ENCODE data around the gene WDFY4. TPM values are rescaled to one million over a fixed set of nuclear protein-coding genes. Genes with fewer than 3 reads are reported as not detected.

The WDFY4 gene
- total and polyA plus RNA-seq, 2 donors (not counting 3 experiments of a cell fraction or from before 2014, with no cell fraction given), result 10.1 to 10.2 TPM

DNA sequence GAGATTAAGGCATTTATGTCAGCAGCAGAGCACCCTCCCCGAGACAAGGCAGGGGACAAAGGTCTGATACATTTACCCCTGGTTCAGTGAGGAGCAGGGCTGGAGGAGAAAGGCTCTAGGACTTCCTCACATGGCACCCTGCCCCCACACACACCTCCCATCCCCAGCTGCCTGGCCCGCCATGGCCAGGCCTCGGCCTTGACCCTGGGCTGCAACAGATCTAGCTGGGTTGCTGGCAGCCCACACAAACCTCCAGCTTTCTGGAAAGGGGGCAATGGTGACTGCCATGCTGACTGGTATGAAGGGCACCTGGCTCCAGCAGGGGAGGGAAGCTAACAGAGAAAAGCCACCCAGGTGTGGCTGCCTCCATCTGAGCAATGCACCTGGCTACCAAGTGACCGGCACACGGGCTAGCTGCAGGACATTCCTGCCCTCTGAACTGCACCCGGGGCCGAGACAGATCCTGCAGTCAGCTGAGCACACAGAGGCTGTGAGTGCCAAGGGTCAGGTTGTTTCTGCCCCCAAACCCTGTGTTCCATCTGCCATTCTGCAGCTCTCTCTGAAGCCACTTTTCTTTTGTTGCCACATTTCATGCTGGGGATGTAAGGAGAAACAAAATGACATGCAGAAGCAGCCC lies 340.8 kb downstream of the WDFY4 start:
- Histone ChIP-seq H3K36me3 (ENCODE audit: control insufficient read depth in 2 of 2, extremely low read depth in 1 of 2, insufficient read depth in 2 of 2, low read length in 2 of 2) (no peaks in the 10 kb centered on the region), H3K27me3 (ENCODE audit: control insufficient read depth in 2 of 2, insufficient read depth in 2 of 2, low read length in 2 of 2) (no peaks in the 10 kb centered on the region), H3K4me3 (replicated peaks in 1 of 3; ENCODE audit: insufficient read depth in 1 of 3, low read depth in 1 of 3, low read length in 3 of 3) (no peak overlapping the region), H3K9ac (replicated peaks; ENCODE audit: extremely low read depth, insufficient read depth, low read length) (no peak overlapping the region), H3K4me2 (ENCODE audit: insufficient read depth, low read length) (no peak overlapping the region), H3K9me3 (replicated peaks; ENCODE audit: control insufficient read depth, insufficient read depth, low read length) (no peaks in the 10 kb centered on the region), H3K4me1 (ENCODE audit: control insufficient read depth, extremely low read depth, insufficient read depth, low read length) (no peaks in the 10 kb centered on the region), H4K20me1 (replicated peaks; ENCODE audit: control insufficient read depth, extremely low read depth, insufficient read depth, low read length) (no peaks in the 10 kb centered on the region), H2AFZ (ENCODE audit: low read depth, low read length) (no peak overlapping the region), H3K27ac (ENCODE audit: insufficient read depth, low read depth, low read length) (no peak overlapping the region), H3K9me1 (replicated peaks; ENCODE audit: control insufficient read depth, extremely low read depth, insufficient read depth, low read length) (no peaks in the 10 kb centered on the region), H3K79me2 (ENCODE audit: control insufficient read depth, insufficient read depth, low read length) (no peaks in the 10 kb centered on the region)
- ChIA-PET CTCF (interaction anchor here (0.8 kb wide), 1 partner anchor 10 kb away, joined by 3 read pairs; no protein-coding TSS in a partner anchor), POLR2A (no interaction called here)
- dilution Hi-C loops (cut with MboI; ENCODE audit: extremely low pct_ligation_motif_present, low sequenced_read_pairs) (no loop called here), intact Hi-C loops (cut with micrococcal nuclease) (no loop called here)
- FAIRE-seq (no peak), DNase-seq (ENCODE audit: low read depth, low spot score) (no peak)
- TF ChIP-seq MAX (IDR thresholded peaks at IDR 0.05; ENCODE audit: insufficient read depth, insufficient read length) (no peak), EZH2 (IDR thresholded peaks at IDR 0.05; ENCODE audit: borderline replicate concordance, low read depth, low read length, severe bottlenecking) (no peak), CTCF (IDR thresholded peaks at IDR 0.05; ENCODE audit: extremely low read depth in 1 of 2, insufficient read depth in 1 of 2, low read depth in 1 of 2, low read length in 2 of 2) (no peak), FOS (IDR thresholded peaks at IDR 0.05; ENCODE audit: borderline replicate concordance, insufficient read depth, low read length) (no peak), POLR2A (IDR thresholded peaks at IDR 0.05; ENCODE audit: low read depth, low read length) (no peak), MYC (IDR thresholded peaks at IDR 0.05; ENCODE audit: low read depth, low read length) (no peak)
- BruUV-seq (replicated peaks), result no TSS peak
